AG04449 (cell line): ENCODE measurements around the gene RPL41.

Source experiments
- CTCF ChIA-PET: fragments of 350-600 bp; formaldehyde crosslinking; extraction: SDS; loops from one replicate; lab custom pipeline; 2021; ENCODE audit warnings: antibody characterized with exemption; lab: Yijun Ruan, JAX
- POLR2A ChIA-PET: fragments of 400-600, 350-600 bp; formaldehyde crosslinking; extraction: SDS; loops from one replicate; lab custom pipeline; 2020; ENCODE audit warnings: antibody characterized with exemption, inconsistent platforms; lab: Yijun Ruan, JAX
- DNase-seq: peaks from one replicate; pipeline ENCODE4 v3.0.0-alpha.2; 2010; ENCODE audit warnings: low read depth, low spot score
- H3K4me3 ChIP-seq: 2 replicates; pipeline ENCODE4 v1.5.1; 2011; ENCODE audit warnings: low read depth, mild to moderate bottlenecking, control low read depth, low read length
- CTCF ChIP-seq: IDR thresholded peaks from one replicate; pipeline ENCODE4 v1.5.1; 2011; ENCODE audit warnings: mild to moderate bottlenecking, moderate library complexity, low read length, control low read depth, inconsistent platforms; ENCODE audit not compliant: insufficient read depth; ENCODE audit errors: missing control alignments

RPL41 gene

GRCh38 chr12:56119361-56119796 lies 2.9 kb downstream of the RPL41 start:
- ChIA-PET CTCF (interaction anchor here (0.6 to 12.9 kb wide), 37 partner anchors 8 to 345 kb away, joined by 3 to 311 read pairs (median 6); partner anchors contain the start of genes ANKRD52, ESYT1, MYL6 and PA2G4), POLR2A (interaction anchor here (0.7 to 3.8 kb wide), 7 partner anchors 9 to 72 kb away, joined by 3 to 24 read pairs (median 3); partner anchors contain the start of genes ESYT1, MYL6, PA2G4 and SMARCC2)
- peak overlapping the region; percentile 81 for H3K4me3 ChIP-seq
- DNase-seq: peak; percentile 89
- TF ChIP-seq CTCF: peak; percentile 69

GRCh38 chr12:56120158-56120846 lies 3.9 kb downstream of the RPL41 start:
- POLR2A ChIA-PET: interaction anchor here (0.7 to 1.0 kb wide), 3 partner anchors 8 to 38 kb away, joined by 3 read pairs; partner anchors contain the start of genes ESYT1, MYL6 and PA2G4
- no peak overlapping the region for H3K4me3 ChIP-seq
- no peak for DNase-seq
- no peak for TF ChIP-seq CTCF
- CTCF ChIA-PET: interaction anchor here (0.6 to 12.9 kb wide), 36 partner anchors 7 to 344 kb away, joined by 3 to 311 read pairs (median 6); partner anchors contain the start of genes ANKRD52, ESYT1, MYL6 and PA2G4

- POLR2A ChIA-PET: no interaction called here
- CTCF ChIA-PET: interaction anchor here (0.7 to 12.9 kb wide), 4 partner anchors 60 to 100 kb away, joined by 3 to 311 read pairs (median 26); partner anchors contain the start of genes RNF41 and SMARCC2
- DNase-seq: no peak
- H3K4me3 ChIP-seq: no peak overlapping the region
- no peak for TF ChIP-seq CTCF
Measured at GRCh38 chr12:56121204-56121870, 4.9 kb downstream of the RPL41 start.

- H3K4me3 ChIP-seq: no peak overlapping the region
- POLR2A ChIA-PET: interaction anchor here (0.5 kb wide), 1 partner anchor 40 kb away, joined by 5 read pairs; no protein-coding TSS in a partner anchor
- no peak for DNase-seq
- CTCF ChIA-PET: interaction anchor here (0.9 to 12.9 kb wide), 3 partner anchors 16 to 100 kb away, joined by 3 to 311 read pairs (median 6); partner anchors contain the start of genes RNF41 and SMARCC2
- no peak for TF ChIP-seq CTCF
Measured at GRCh38 chr12:56122637-56123036, 6.2 kb downstream of the RPL41 start.

- ChIA-PET POLR2A (interaction anchor here (0.9 kb wide), 1 partner anchor 34 kb away, joined by 4 read pairs; the partner anchor contains the start of gene MYL6), CTCF (interaction anchor here (0.8 to 12.9 kb wide), 11 partner anchors 14 to 190 kb away, joined by 3 to 311 read pairs (median 4); partner anchors contain the start of genes PA2G4, RNF41 and SMARCC2)
- H3K4me3 ChIP-seq: no peak overlapping the region
- DNase-seq: no peak
- TF ChIP-seq CTCF: no peak
Measured at GRCh38 chr12:56124133-56124532, 7.7 kb downstream of the RPL41 start.
